Stimulated activated CD8-positive, alpha-beta memory T cell treated with anti-CD3 and anti-CD28 coated beads, Interleukin-15, amount 100 ng/mL, for 1 hour (primary cell): ENCODE results near the gene GABRD.
"Not testable (repeated sequence)": the region's sequence is repeated elsewhere in the genome, so short reads cannot be mapped to it uniquely, and the experiment has no call there.

Experiments
- DNase-seq: peaks from one replicate; pipeline ENCODE4 v3.0.0-alpha.2; 2020; ENCODE audit warnings: low read depth

Gene GABRD, protein sequence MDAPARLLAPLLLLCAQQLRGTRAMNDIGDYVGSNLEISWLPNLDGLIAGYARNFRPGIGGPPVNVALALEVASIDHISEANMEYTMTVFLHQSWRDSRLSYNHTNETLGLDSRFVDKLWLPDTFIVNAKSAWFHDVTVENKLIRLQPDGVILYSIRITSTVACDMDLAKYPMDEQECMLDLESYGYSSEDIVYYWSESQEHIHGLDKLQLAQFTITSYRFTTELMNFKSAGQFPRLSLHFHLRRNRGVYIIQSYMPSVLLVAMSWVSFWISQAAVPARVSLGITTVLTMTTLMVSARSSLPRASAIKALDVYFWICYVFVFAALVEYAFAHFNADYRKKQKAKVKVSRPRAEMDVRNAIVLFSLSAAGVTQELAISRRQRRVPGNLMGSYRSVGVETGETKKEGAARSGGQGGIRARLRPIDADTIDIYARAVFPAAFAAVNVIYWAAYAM

DNA sequence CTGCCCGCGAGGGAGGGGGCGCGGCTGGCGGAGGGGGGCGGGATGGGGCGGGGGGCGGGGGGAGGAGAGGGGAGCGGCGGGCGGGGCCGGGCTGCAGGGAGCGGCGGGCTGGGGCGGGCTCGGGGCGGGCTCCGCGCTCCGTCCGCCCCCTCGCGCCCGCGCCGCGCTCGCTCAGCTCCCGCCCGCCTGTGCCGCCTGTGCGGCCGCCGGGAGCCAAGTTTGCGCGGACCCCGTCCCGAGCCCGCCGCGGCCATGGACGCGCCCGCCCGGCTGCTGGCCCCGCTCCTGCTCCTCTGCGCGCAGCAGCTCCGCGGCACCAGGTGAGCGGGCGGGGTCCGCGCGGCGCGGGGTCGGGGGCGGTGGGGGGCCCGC lies at the start of gene GABRD:
Gene GABRD (plus strand): TSS at position 174 of the 372 bp plus-strand sequence. CDS start 79 bp downstream, at position 253.
- no peak for DNase-seq

DNA sequence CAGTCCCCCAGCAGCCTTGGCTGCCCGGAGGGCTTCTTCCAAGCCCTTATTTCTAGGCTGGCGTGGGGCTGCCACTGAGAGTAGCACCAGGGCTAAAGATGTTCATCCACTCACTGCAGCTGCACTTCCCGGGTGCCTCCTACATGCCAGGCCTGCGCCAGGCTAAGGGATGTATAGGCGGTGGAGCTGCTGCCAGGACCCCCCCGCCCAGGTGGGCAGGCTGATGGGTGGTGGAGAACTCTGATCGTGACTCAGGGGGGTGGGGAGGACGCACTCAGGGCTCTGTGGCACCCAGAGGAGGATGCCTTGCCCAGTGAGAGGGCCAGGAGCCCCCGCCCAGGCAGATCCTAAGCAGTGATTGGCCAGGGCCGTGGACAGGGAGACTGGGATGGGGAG lies 49.6 kb upstream of the GABRD start:
- no peak for DNase-seq

DNA sequence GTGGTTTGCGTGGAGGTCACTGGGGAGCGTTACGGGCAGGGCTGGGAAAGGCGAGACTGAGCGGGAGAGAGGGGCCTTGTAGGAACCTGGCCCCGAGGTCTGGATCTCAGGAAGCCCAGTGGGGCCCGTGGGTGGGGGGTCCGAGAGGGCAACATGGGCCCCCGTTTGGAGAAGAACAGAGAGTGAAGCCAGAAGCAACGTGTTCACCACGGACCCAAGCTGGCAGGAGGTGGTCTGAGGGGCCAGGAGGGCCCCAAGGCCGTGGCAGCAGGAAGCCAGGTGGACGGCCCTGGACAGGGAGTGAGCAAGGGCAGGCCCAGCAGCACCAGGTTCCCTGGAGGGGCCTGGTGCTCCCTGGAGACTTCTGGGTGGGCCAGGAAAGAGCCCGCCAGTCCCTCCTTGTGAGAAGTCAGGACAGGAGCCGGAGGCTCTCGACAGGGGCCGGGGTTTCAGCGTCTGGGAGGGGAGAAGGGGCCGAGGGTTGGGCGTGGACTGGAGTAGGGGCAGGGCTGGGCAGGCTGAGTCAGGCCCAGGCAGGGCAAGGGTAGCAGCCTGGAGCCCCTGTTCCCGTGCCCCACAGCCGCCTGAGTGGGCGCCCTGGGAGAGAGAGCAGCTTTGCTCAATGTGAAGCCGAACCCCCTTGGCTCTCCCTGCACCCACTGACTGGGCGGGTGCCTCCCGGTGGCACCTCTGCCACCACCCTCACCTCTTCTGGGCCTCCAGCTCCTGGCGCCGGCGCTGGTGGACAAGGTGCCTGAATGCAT lies 49.0 kb upstream of the GABRD start:
- no peak for DNase-seq

DNA sequence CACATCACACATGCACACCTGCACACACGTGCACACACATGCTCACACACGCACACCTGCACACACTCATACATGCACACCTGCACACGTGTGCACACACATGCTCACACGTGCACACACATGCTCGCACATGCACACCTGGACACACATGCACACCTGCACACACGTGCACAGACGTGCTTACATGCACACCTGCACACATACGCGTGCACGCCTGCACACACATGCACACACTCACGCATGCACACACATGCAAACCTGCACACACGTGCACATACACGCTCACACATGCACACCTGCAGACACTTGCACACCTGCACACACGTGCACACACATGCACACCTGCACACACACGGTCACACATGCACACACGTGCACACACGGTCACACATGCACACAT lies 48.1 kb upstream of the GABRD start:
- DNase-seq = no peak

DNA sequence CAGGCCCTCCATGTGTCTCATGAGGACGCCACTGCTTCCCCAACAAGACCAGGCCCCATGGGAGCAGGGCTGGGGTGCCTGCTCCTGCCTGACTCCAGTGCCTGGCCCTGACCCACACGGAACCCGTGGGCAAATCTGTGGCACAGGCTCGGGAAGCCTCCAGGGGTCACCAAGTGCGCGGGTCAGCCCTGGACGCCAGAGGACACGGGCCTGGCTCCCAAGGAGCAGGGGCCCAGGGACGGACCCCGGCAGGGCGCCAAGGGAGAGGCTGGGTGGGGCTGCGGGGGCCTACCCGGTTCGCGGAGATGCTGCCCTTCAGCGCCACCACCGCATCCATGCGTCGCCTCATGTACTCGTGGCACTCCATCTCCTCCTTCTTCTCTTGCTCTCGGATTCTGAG lies 47.5 kb upstream of the GABRD start:
- DNase-seq = no peak

DNA sequence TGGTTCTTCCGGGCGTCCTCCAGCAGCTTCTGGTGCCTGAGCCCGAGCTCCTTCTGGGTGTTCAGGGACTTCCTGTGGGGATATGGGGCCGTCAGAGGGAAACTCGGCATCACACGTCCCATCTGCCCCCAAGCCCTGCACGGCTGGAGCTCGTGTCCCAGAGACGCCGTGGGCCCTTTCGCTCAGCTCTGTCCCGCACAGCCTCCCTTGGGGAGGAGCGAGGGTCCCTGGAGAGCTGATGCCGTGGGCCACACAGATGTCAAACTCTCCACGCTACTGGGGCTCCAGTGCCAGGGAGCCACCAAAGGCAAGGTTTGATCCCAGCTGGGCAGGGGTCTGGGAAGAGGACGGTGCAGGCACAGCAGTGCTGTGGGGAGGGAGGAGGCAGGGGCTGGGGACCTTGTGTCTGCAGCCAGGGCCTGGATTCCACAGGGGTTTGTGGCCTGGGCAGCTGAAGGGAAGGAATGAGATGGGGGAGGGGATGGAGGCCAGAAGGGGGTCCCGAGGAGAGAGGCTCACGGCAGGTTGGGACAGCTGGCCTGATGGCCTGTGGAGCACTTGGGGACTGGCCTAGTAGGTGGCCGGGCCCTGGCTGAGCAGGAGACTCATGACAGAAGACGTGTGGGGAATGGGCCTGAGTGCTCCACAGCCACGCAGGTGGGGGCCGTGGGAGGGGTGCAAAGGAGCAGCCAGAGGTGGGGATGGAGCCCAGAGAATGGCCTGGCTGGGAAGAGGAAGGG lies 46.0 kb upstream of the GABRD start:
- DNase-seq = no peak

DNA sequence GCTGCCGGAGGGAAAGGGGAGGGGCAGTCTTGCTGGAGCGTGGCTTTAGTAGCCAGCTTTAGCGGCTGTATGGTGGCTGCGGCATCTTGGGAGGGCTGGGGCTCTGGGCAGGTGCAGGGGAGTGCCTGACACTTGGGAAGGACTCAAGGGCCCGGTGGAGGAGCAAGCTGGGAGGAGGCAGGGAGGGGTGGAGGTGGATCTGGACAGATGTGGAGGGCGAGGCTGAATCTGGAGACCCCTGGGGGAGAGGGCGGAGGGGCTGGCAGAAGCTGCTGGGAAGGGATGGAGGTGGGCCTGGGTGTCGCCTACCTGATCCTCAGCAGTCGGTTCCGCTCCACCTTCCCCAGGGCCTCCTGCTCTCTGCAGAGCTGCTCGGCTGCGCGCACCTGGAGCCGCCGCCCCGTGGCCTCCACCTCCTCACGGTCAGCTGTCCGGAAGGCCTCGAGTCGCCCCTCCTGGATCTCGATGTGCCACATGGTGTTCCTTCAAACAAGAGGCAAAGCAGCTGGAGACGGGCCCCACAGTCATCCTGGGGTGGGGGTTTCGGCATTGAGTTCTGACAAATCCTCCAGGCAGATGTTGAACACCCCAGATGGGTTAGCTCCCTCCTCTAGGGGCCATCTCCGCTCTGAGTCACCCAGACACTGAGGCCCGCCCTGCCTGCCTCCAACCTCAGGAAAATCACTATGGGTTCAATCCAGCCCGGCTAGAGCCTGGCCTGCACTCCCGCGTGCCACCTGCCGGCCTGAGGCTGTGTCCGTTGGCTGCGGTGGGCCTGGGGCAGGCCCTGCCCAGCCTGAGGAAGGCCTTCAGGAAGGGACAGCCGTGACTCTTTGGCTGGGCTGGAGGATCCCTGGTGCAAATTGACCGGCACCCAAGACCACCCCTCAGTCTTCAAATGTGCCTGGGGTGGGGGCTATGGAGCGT lies 45.2 kb upstream of the GABRD start:
- DNase-seq = no peak

DNA sequence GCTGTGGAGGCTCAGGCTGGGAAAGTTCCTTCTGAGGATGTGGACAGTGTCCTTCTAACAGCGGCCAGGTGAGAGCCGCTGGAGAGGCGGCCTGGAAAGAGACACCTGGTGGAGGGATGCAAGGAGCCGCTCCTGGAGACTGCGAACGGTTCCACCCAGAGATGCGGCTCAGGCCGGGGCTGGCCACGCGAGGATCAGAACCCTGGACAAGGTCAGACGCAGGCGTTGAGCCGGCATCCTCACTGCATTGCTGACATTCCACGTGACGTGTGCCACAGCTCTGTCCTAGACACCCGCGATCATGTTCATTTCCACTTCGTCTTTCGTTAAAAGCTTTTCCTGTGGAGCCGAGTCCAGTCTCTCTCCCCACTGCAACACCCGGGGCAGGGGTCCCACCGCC lies 44.3 kb upstream of the GABRD start:
- no peak for DNase-seq

DNA sequence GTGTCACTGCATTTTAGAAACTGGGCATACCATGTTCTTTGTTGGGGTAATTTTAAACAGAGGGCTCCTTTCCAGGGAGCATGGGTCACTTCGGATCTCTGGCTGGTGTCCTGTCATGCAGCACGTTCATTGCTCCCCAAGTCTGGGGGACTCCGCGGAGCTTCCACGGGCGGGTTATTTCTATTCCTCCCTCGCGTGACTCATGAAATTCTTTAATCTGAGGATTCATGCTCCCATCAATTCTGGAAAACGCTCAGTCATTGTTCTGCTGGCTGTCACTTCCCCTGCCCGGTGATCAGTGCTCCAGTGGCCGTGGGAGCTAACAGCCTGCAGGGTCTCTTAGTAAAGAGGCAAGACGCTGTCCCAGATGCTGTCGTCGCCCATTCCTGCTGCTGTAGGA lies 43.6 kb upstream of the GABRD start:
- no peak for DNase-seq

DNA sequence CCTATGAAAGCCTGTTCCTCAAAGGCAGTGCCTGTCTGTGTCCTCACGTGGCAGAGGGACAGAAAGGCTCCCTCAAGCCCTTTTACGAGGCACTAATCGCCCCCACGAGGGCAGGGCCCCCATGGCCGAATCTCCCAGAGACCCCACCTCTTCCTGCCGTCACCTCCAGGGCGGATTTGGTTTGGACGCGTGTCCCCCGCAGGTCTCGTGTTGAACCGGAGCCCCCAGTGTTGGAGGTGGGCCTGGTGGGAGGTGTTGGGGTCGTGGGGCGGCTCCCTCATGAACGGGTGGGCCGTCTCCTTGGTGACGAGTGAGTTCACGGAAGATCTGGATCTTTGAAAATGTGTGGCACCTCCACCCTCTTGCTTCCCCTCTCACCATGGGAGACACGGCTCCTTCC lies 43.1 kb upstream of the GABRD start:
- no peak for DNase-seq

DNA sequence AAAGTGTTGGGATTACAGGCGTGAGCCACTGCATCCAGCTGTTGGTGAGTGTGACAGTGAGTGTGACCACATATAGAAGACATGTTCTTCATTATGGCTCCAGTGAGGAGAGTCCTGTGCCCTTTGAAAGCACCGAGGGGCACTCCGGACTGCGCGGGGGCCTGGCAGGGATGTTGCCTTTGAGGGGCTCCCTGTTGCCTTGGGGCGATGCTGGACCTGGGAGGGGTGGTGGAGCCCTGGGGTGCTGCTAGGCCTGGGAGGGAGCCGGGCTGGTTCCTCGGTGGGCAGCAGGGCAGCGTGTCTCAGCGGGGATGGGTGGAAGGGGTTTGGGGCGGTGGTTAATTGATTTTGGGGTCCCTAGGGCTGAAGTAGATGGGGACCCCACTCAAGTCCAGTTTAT lies 41.0 kb upstream of the GABRD start:
- no peak for DNase-seq

DNA sequence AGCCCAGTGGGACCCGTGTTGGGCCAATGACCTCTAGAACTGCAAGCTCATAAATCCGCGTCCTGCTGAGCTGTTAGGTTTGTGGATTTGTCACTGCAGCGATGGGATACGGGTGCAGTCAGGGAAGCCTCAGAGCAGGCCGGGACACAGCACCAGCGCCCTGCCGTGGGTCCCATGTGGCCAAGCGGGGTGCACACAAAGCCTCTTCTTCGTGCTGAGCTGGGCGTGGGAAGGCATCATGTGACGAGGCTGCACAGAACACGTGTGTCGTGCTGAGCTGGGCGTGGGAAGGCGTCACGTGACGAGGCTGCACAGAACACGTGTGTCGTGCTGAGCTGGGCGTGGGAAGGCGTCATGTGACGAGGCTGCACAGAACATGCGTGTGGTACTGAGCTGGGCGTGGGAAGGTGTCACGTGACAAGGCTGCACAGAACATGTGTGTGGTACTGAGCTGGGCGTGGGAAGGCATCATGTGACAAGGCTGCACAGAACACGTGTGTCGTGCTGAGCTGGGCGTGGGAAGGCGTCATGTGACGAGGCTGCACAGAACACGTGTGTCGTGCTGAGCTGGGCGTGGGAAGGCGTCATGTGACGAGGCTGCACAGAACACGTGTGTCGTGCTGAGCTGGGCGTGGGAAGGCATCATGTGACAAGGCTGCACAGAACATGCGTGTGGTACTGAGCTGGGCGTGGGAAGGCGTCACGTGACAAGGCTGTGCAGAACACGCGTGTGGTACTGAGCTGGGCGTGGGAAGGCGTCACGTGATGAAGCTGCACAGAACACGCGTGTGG lies 40.3 kb upstream of the GABRD start:
- DNase-seq = not testable (repeated sequence)

DNA sequence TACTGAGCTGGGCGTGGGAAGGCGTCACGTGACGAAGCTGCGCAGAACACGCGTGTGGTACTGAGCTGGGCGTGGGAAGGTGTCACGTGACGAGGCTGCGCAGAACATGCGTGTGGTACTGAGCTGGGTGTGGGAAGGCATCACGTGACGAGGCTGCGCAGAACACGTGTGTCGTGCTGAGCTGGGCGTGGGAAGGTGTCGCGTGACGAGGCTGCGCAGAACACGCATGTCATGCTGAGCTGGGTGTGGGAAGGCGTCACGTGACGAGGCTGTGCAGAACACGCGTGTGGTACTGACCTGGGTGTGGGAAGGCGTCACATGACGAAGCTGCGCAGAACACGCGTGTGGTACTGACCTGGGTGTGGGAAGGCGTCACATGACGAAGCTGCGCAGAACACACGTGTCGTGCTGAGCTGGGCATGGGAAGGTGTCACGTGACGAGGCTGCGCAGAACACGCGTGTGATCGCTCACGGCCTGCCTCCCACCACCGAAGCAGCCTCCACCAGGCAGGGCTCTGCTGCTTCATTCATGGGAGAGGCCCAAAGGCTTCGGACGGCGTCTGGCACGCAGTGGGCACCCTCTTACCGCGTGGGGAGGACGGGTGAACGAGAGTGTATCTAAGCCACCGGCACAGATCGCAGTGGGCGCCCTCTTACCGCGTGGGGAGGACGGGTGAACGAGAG lies 39.5 kb upstream of the GABRD start:
- DNase-seq = no peak

DNA sequence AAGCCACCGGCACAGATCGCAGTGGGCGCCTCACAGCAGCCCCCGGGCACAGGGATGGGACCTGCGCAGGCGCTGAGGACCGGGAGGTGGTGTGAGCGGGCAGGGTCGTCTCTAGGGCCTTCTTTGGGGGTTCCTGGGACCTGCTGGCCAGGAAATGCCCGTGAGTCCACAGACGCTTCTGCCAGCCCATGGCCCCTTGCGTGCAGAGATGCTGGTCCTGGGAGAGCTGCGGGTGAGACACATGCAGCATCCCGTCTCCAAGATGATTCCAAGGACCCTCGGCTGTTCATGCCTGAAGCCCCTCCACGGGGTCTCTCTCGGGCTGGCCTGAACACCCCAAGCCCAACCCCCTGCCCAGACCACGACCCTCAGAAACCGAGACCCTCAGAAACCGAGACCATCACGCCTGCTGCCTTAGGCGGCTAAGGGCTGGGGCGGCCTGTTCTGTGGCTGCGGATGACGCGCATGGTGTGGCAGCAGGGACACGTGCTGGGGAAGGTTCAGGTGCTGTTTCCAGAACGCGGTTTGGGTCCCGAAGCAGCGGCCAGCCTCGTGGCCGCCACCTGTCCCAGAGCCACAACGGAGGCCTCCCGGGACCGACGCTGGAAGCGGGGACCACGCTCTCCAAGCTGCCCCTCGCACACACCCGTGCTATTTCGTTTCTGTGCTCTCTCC lies 38.5 kb upstream of the GABRD start:
- DNase-seq = no peak

DNA sequence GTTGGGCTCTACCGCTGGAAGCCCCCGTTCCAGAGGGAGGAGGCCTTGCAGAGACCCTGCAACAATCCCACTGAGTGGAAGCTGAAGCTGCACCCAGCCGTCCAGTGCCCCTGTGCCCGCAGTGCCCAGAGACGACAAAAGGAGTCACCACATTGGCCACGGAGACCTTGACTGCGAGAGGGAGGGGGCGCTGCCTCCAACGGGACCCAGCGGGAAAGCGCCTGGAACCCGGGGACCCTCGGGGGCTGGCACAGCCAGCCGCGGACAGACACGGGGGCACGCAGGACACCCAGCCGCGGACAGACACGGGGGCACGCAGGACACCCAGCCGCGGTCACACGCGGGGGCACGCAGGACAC lies 38.0 kb upstream of the GABRD start:
- DNase-seq = no peak

DNA sequence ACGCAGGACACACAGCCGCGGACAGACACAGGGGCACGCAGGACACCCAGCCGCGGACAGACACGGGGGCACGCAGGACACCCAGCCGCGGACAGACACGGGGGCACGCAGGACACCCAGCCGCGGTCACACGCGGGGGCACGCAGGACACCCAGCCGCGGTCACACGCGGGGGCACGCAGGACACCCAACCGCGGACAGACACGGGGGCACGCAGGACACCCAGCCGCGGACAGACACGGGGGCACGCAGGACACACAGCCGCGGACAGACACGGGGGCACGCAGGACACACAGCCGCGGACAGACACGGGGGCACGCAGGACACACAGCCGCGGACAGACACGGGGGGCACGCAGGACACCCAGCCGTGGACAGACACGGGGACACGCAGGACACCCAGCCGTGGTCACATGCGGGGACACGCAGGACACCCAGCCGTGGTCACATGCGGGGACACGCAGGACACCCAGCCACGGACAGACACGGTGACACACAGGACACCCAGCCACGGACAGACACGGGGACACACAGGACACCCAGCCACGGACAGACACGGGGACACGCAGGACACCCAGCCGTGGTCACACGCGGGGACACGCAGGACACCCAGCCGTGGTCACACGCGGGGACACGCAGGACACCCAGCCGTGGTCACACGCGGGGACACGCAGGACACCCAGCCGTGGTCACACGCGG lies 37.4 kb upstream of the GABRD start:
- DNase-seq = not testable (repeated sequence)

DNA sequence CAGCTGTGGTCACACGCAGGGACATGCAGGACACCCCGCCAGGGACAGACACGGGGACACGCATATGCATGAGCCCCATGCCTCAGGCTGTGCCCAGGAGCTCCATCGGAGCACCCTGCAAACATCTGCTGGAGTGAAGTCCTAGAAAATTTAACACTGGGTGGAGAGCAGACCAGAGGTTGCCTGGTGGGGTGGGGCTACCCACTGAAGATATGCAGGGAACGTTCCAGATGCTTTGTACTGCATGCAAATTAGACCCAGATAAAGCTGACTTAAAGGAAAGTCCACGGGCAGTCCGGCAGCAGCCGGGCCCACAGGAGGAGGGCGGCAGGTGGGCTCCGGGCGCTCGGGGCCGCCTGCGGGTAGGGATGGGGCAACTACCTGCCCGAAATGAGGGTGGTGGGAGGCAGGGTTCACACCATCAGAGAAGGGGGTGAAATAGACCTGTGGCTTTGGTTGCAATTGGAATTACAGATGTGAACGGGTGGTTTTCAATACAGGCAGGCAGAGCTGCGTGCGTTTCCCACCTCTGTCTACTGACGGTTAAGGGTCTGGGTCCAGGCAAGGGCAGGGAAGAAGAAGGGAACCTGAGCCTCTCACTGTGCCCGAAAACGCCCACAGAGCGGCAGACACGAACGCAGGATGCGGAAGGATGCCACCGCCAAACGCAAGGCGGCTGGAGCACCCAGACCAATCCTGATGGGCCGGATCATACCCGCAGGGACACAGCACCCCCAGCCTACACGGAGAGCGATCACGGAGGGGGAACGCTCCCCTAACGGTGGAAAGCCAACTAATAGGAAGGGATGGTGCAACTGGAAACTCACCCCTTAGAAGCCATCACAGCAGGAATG lies 36.5 kb upstream of the GABRD start:
- DNase-seq = no peak

DNA sequence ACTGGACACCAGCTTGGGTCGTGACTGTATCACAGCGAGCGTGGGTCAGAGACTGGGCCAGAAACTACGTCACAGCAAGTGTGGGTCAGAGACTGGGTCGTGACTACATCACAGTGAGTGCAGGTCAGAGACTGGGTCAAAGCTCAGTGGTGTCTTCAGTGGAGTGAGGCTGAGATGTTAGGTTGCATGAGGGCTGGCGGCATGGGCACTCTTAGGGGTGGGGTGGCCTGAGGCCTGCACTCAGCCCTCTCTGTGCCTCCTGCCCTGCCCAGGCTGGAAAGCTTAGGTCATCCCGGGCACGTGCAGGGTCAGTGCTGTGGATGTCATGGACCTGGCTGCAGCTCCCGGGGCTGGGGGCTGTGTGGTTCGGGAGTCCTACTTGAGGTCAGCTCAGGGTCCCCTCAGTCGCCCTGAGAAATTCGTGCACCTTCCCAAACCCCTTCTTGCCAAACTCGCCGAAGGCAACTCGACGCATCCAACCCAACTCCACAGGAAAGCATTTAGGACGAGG lies 34.5 kb upstream of the GABRD start:
- DNase-seq = no peak
